Putamen (tissue), 1 donor: ENCODE results near the gene CENPV.
"Not testable (repeated sequence)": the region's sequence is repeated elsewhere in the genome, so short reads cannot be mapped to it uniquely, and the experiment has no call there.

Source experiments
- DNase-seq: peaks from one replicate; pipeline ENCODE4 v3.0.0-alpha.2; 2016; ENCODE audit warnings: low spot score

Gene CENPV

DNA sequence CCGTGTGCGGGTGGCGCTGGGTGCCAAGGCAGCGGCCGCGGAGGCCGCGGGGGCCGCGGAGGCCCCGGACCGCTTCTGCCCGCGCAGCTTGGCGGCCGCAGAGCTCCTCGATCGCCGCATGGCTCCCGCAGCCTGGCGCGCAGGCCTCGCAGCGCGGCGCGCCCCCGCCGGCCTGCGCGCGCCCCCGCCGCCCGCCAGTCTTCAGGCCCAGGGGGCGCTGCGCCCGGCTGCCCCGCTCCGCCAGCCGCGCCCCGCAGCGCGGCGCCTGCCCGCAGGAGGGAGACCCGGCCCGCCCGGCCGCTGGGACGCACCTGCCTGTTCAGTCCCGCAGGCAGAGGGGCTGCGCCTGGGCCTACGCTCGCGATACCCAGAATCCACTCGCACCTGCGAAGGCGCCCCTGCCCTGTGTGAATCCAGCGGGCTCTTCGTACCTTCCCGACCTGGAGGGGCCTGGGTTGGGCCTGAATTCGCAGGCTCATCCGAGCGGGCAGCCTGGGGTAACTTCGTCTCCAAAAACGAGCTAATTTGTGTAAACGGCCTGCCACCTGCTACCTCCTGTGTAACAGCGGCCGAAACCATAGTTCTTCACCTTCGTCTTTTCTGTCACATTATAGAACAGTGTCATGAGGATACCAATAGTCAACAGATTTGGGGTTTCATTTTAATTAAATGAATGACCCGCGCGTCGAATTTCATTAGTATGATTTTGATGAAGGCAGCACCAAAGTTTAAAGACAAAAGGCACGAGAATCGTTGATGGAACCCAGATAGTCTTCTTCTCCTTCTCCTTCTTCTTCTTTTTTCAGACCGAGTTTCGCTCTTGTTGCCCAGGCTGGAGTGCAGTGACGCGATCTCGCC lies at the start of gene CENPV:
Gene CENPV (minus strand): TSS at position 153 of the 858 bp plus-strand sequence. CDS start 33 bp downstream, at position 120.
- no peak for DNase-seq

DNA sequence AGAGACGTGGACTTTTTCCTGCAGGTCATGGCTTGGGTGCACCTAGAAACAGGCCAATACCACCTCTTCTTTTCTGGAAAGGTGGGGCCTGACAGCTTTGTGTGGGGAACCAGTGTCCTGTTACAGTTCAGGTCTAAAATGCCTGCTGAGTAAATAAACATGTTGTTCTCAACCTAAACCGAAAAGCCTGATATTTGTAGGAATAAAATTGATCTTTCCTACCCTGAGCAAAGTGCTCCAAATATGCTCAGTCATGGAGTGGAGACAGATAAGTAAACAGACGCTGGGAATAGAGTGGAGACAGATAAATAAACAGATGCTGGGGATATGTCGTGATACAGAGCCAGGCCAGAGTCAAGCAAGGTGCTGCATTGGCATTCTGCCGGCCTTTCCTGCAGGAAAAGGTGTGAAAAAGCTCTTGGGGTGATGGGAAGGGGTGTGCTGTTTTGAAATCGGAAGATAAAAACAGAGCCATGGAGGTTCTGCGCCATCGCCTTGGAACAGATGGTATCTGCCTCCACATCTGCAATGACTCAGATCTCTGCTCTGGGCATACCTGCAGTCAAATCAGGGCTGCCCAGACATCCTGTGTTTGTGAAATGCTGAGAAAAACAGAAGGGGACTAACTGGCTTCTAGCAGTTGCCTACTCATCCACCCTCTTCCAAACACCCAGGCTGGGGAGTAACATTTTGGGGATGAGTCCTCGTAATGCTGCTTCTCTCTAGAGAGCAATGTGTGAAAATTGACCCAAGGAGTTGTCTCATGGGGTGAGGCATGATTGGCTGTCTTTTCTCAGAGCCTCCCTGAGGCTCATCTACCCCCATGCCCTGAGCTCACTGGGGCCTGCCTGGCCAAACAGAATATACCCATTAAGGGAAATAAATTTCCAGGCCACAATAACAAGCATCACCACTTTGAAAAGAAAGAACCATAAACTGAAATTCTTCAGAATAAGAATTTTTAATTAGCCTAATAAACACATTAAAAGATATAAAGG lies 45.3 kb upstream of the CENPV start:
- no peak for DNase-seq

- not testable (repeated sequence) for DNase-seq
Observed at GRCh38 chr17:16396693-16397092, 43.4 kb upstream of the CENPV start.

DNA sequence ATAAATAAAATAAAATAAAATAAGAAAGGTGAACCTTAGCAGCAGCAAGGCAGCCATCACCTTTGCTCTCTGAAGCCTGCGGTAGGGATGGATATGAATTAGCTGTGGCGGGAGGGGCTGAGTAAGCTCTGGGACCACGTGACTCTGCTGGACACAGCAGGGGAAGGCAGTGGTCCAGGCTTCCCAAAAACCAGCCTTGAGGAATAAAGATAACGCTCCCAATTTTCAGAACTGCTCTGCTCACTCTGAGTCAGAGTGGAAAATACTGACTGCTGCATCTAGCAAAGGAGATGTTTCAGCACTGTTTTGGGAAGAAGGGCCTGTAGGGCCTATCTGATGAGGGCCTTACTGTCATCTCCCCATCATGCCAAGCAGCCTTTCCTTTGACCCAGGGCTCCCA lies 42.6 kb upstream of the CENPV start:
- DNase-seq = not testable (repeated sequence)

DNA sequence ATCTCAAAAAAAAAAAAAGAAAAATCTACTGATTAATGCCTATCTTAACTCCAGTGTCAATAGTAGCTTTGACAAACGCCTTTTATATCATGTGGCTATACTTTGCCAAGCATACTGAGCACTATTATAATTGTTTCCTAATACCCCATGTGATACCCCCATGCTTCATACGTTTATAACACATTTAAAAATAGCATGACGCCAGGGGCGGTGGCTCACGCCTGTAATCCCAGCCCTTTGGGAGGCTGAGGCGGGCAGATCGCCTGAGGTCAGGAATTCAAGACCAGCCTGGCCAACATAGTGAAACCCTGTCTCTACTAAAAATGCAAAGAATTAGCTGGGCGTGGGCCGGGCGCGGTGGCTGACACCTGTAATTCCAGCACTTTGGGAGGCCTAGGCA lies 39.2 kb upstream of the CENPV start:
- not testable (repeated sequence) for DNase-seq

DNA sequence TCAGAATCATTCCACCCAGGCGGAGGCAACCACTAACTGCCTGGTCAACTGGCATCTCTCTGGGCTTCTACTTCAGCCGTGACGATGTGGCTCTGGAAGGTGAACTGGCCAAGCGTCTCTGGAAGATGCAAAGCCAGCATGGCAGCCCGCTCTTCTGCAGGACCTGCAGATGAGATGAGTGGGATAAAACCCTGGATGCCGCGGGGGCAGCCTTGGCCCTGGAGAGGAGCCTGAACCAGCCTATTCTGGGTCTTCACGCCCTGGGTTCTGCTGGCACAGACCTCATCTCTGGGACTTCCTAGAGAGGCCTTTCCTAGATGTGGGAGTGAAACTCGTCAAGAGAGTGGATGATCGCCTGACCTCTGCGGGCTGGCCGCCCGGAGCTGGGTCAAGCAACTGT lies 38.2 kb upstream of the CENPV start:
- DNase-seq = no peak

DNA sequence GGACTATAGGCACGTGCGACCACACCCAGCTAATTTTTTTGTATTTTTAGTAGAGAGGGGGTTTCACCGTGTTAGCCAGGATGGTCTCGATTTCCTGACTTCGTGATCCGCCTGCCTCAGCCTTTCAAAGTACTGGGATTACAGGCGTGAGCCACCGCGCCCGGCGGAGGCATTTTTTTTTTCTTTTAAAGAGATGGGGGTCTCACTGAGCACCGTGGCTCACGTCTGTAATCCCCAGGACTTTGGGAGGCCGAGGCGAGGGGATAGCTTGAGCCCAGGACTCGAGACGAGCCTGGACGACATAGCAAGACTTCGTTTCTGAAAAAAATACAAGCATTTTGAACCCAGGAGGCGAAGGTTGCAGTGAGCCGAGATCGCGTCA lies 32.8 kb upstream of the CENPV start:
- DNase-seq = not testable (repeated sequence)

GRCh38 chr17:16384557-16384956 lies 31.3 kb upstream of the CENPV start:
- DNase-seq = no peak

DNA sequence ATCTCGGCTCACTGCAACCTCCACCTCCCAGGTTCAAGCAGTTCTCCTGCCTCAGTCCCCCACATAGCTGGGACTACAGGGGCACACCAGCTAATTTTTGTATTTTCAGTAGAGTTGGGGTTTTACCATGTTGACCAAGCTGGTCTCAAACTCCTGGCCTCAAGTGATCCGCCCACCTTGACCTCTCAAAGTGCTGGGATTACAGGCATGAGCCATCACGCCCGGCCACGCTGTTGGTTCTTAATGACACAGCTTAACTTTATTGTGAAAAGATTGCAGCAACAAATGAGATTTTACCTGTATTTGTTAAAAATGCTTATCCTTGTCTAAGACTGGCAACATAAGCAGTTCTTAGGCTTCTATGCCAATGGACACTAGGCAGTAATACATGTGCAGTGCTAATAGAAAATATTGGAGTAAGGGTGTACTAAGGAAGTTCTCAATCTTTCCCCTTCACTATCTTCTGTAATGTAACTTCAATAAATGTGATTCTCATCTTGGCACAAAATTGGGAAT lies 30.6 kb upstream of the CENPV start:
- DNase-seq = no peak

DNA sequence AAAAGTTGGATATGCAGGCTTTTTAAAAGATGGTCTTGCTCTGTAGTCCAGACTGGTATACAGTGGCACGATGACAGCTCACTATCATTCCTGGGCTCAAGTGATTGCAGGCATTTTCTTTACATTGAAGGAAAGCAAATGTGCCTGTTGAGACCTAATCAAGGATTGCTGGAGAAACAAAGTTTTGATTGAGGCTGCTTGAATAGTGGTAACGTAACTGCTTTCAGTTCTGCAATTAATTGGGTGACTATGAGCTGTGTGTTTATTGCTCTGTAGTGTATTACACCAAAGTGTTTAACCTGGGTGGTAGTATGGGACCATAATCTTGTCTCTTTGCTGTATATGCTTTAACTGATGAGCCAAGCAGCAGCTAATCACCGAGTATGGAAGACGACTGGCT lies 29.9 kb upstream of the CENPV start:
- no peak for DNase-seq

DNA sequence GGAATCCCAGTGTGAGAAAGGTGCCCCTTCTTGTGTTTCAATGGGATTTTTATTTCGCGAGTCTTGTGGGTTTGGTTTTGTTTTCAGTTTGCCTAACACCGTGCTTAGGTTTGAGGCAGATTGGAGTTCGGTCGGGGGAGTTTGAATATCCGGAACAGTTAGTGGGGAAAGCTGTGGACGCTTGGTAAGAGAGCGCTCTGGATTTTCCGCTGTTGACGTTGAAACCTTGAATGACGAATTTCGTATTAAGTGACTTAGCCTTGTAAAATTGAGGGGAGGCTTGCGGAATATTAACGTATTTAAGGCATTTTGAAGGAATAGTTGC lies 28.2 kb upstream of the CENPV start:
- DNase-seq = peak; percentile 46

GRCh38 chr17:16380640-16381495 lies 27.6 kb upstream of the CENPV start, which contains the start of gene UBB:
Gene UBB (plus strand): TSS chr17:16381091. CDS start chr17:16381908, 817 bp downstream.
- peak; percentile 96 for DNase-seq

DNA sequence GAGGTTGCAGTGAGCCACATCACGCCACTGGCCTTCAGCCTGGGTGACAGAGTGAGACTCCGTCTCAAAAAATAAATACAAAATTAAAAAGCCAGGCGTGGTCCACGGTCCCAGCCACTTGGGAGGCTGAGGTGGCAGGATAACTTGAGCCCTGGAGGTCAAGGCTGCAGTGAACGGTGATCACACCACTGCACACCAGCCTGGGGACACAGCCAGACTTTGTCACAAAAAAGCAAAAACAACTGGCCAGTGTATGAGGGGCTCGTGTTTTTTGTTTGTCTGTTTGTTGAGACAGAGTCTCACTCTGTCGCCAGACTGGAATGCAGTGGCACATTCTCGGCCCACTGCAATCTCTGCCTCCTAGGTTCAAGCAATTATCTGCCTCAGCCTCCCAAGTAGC lies 26.4 kb upstream of the CENPV start:
- DNase-seq = no peak

GRCh38 chr17:16378636-16379282 lies 25.5 kb upstream of the CENPV start:
- DNase-seq = no peak

- DNase-seq = peak; percentile 81
Observed at GRCh38 chr17:16377941-16378341, 24.7 kb upstream of the CENPV start.

GRCh38 chr17:16374146-16374938 lies 21.1 kb upstream of the CENPV start:
- no peak for DNase-seq

DNA sequence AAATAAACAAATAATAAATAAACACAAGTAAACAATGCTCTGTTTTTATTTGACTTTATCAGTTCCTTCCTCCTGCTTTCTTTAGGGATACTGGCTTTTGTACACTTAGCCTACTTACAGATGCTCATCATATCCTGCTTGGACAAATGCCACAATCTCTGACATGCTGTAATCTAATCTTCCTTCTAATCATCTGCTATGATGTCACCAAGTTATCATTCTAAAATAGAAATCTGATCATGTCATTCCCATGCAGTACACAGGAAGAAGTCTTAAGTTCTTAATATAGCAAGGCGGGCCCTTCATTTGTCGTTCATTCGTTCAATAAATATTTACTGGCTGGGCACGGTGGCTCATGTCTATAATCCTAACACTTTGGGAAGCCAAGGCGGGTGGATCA lies 18.5 kb upstream of the CENPV start:
- no peak for DNase-seq

- DNase-seq = no peak
Observed at GRCh38 chr17:16364625-16365024, 11.4 kb upstream of the CENPV start.

DNA sequence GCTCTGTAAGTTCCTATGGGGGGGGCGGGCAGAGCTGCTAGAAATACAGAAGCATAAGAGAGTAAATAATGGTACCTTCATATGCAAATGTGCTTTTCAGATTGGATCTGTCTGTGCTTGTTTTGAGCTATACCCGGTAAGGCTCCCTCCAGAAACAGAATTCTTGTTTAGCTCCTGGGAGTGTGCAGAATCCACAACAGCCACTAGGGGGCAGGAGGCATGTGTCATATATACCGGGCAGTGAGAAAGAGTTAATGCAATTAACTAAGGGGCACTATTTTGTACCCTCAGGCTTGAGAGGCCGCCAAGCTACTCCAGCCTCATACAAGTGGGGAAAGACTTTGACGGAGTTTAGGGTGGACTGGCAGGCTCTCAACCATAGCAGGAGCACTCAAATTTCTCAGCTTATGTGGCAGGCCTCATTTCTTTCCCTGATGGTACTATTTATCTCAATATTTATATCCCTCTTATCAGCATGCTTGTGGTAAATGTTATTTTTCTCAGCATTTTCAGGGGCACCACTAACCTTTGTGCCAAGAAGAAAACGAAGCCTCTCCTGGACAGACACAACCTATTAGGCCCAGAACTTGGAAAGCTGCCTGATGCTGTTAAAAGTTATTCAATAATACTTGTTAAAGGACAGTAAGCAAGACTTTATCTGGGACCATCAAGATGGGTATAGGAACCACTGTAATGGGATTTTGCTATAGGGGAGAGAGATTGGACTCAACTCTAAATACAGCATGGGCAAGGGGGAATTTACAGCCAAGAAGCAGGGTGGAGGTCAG lies 10.7 kb upstream of the CENPV start:
- peak; percentile 71 for DNase-seq
